Lower leg skin (tissue), 4 donors: Measurements from ENCODE around the gene CDC42SE2. TPM values are rescaled to one million over a fixed set of nuclear protein-coding genes. Genes with fewer than 3 reads are reported as not detected.

Source experiments
- DNase-seq, 2 donors: peaks; one replicate each; pipeline ENCODE4 v3.0.0-alpha.2; 2019; ENCODE audit warnings: low spot score in 2 of 2
- H3K4me3 ChIP-seq: fragments of 200-600 bp; sonication (generic); 2 replicates; pipeline ENCODE4 v1.5.1; 2017; ENCODE audit warnings: mild to moderate bottlenecking, low read depth; ENCODE audit not compliant: poor library complexity, severe bottlenecking
- CTCF ChIP-seq, 3 donors: fragments of 450-650 bp; IDR thresholded peaks; one replicate each; pipeline ENCODE4 v1.5.1; 2016; ENCODE audit warnings: antibody characterized with exemption in 3 of 3, mild to moderate bottlenecking in 3 of 3, moderate library complexity in 2 of 3
- POLR2A ChIP-seq, 2 donors: fragments of 450-650 bp; IDR thresholded peaks; one replicate each; pipeline ENCODE4 v1.6.1; 2016 to 2017; ENCODE audit warnings: antibody characterized with exemption in 2 of 2, mild to moderate bottlenecking in 1 of 2, moderate library complexity in 1 of 2
- WGBS, 2 donors: methylation state at CpG; one replicate each; pipeline ENCODE4 v1.1.5; 2018; 5-methylcytosine and 5-hydroxymethylcytosine counted together
- intact Hi-C: fragments of 100-400 bp; cut with DNase I; formaldehyde crosslinking; loops from one replicate; pipeline ENCODE4 v1.15.0; 2023; ENCODE audit warnings: low total_unique reads
- total RNA-seq, 4 donors: library from RNA; depleted of rRNA; stranded (reverse); fragments of >200 nt; gene quantifications; one replicate each; pipeline ENCODE4 v1.1.0, GENCODE V29; 2016

The CDC42SE2 gene
- total RNA-seq, 4 donors from 2014 or later = 28.3 to 41.9 (median 34.2) TPM

GRCh38 chr5:131357739-131358561 is 94.1 kb downstream of the CDC42SE2 start:
- intact Hi-C loops = no loop called here
- no peak overlapping the region for H3K4me3 ChIP-seq
- DNase-seq = no peak
- no peak for TF ChIP-seq CTCF (IDR thresholded peaks at IDR 0.05)
- no peak for TF ChIP-seq POLR2A (IDR thresholded peaks at IDR 0.05)
- 71 to 73% methylated on average over 5 of the region's 5 CpGs for WGBS, 2 donors

GRCh38 chr5:131361677-131362315 is 97.9 kb downstream of the CDC42SE2 start:
- no peak for TF ChIP-seq CTCF (IDR thresholded peaks at IDR 0.05)
- TF ChIP-seq POLR2A (IDR thresholded peaks at IDR 0.05) = no peak
- DNase-seq = no peak
- 91 to 94% methylated on average over 15 of the region's 15 CpGs for WGBS, 2 donors
- H3K4me3 ChIP-seq = no peak overlapping the region
- intact Hi-C loops = no loop called here

- intact Hi-C loops = no loop called here
- 96 to 97% methylated on average over 6 of the region's 6 CpGs for WGBS, 2 donors
- no peak for DNase-seq
- TF ChIP-seq CTCF (IDR thresholded peaks at IDR 0.05) (no peak), POLR2A (IDR thresholded peaks at IDR 0.05) (no peak)
- no peak overlapping the region for H3K4me3 ChIP-seq
Observed at GRCh38 chr5:131363811-131364506, 100.1 kb downstream of the CDC42SE2 start.

- H3K4me3 ChIP-seq = no peak overlapping the region
- intact Hi-C loops = no loop called here
- WGBS, 2 donors = 89 to 92% methylated on average over 1 of the region's 1 CpG
- DNase-seq = no peak
- TF ChIP-seq CTCF (IDR thresholded peaks at IDR 0.05) (no peak), POLR2A (IDR thresholded peaks at IDR 0.05) (no peak)
Observed at GRCh38 chr5:131364507-131365050, 100.7 kb downstream of the CDC42SE2 start.

GRCh38 chr5:131366428-131366827 is 102.6 kb downstream of the CDC42SE2 start:
- H3K4me3 ChIP-seq = no peak overlapping the region
- WGBS, 2 donors = 94 to 97% methylated on average over 3 of the region's 3 CpGs
- intact Hi-C loops = no loop called here
- TF ChIP-seq CTCF (IDR thresholded peaks at IDR 0.05) (no peak), POLR2A (IDR thresholded peaks at IDR 0.05) (no peak)
- DNase-seq = no peak
